Stimulated activated CD8-positive, alpha-beta memory T cell treated with anti-CD3 and anti-CD28 coated beads, Interleukin-15, amount 100 ng/mL, for 48 hours (primary cell): Measurements from ENCODE around the gene RASGRP2.
"Not testable (repeated sequence)": the region's sequence is repeated elsewhere in the genome, so short reads cannot be mapped to it uniquely, and the experiment has no call there.

ENCODE experiments used
- DNase-seq, 2 donors: peaks; one replicate each; pipeline ENCODE4 v3.0.0-alpha.2; 2020; ENCODE audit warnings: low read depth in 2 of 2

The RASGRP2 gene

DNA sequence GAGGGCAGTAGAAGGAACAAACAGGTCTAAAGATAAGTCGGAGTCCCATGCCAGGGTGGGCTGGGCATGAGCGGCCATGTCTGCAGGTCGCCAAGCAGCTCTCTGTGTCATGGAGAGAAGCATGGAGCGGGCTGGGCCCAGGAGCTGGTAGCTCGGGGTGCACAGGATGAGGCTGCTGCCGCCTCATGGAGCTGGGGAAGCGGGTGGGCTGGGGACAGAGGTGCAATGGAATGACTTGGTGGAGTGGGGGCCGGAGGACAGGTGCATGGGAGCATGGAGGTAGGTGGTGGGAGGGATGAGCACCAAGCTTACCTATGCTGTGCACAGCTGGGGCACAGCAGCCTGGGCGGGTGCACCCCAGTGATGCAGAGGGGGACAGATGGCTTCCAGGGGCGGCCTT lies 24.5 kb downstream of the RASGRP2 start:
- no peak for DNase-seq

DNA sequence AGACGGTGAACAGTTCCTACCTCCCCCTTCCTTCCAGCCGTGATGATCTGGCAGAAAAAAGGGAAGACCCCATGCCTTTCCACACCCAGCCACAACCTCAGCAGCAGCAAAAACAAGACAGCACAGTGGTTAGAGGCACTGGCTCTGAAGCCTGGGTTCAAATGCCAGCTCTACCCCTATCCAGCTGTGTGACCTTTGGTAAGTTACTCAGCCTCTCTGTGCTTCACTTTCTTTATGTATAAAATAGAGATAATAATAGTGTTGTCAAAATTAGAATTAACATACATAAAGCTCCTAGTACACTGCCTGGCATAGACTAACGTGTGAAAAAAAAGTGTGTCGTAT lies 25.2 kb downstream of the RASGRP2 start:
- no peak for DNase-seq

DNA sequence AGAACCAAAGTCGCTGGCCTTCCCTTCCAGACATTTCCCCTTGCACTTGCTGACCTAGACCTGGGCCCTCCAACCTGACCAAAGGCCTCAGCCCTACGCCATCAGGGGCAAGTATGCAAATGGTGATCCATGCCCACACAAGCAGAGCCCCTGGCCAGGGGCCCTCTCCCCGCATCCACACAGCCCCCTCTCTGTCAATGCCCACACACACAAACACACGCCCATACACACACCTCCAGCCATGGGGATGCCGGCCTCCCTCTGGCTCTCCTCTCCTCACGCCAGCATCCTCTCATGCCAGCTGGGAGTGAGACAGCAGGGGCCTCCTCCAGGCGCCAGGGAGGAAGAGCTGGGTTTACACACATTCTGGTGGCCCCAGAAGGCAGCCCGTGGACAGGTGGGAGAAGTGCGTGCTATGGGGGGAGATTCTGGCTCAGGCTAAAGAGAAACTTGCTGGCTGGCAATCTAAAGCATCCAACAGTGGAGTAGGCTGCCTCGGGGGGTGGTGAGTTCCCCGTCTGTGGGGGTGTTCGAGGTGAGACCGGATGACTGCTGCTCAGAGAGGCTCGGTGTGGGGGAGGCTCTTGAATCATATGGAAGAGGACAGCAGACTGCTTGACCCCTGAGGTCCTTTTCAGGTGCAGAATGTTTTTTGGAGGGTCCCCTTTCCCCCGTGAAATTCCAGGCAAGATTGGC lies 25.7 kb downstream of the RASGRP2 start:
- no peak for DNase-seq

DNA sequence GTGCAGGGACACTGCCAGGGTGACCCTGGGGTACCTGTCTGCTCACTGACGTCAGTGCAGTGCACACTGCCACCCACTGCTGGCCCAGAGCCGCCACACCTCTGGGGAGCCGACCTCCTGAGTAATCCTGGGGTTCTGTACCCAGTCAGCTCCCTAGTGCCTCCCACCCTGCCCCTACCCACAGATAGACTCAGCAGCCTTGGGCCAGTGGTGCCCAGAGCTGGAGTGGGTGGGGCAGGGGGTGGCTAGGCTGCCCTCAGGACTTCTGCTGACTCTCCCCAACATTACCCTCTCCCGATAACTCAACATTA lies 26.7 kb downstream of the RASGRP2 start:
- no peak for DNase-seq

DNA sequence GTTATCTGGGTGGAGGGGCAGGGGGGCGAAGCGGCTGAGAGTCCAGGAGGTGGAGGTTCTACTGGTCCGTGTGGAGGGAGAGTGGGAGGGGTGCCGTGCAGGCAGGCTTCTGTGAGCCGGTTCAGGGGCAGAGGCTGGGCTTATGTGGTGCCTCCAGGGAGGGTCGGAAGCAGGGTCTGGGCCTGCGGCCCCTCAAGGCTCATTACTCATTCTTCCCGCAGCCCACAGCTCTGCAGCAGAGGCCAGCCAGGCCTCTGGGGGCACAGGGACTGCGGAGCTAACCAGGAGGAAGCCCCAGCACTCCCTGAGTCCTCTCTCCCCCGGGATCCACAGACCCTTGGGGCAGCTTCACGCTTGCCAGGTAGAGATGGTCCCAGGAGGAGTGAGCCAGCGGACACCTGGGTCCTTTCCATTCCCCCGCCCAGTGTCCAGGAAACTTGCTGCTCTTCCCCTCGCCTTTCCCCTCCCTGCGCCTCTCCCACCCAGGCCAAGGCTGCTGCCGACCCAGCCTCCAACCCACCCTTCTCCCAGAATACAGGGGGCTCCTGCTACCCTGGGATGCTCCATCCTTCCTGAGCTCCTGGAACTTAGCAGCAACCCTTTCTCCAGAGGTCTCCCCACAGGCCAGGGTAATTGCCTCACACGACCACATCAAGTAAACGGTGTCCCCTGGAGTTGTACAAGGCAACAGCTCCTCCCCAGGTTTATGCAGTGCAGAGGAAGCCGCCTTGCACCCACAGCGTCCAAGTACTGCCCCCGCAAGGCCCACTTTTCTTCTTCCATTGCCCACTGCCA lies 27.3 kb downstream of the RASGRP2 start:
- no peak for DNase-seq

DNA sequence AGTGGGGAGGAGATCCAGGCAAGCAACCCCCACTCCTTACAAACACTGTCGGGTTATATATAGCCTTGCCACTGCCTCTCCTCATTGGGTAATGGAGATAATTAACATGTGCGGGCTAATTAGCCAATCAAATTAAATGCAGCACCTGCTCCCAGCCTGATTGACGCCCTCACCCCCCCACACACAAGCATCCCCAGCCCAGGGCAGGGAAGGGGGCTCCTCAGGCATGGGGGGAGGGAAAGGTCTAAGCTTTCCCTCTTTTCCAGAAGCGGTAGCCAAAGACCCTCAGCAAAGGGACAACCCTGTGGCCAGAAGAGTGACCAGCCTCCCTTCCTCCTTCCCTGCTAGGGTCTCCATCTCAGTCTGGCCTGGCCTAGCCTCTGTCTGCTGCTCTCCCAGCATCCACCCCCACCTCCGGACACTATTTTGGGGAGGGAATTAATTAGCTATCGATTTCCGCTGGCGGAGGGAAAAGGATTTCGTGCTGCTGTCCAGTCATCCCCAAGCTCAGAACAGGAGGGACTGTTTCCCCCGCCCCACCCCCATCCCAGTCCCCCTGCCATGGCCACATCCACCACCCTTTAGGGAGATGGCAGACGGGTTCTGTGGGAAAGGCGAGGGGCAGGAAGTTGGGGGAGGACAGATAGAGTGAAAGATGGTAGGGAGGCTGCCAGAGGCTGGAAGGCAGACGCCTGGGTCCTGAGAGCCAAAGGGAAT lies 28.0 kb downstream of the RASGRP2 start:
- DNase-seq, result no peak

DNA sequence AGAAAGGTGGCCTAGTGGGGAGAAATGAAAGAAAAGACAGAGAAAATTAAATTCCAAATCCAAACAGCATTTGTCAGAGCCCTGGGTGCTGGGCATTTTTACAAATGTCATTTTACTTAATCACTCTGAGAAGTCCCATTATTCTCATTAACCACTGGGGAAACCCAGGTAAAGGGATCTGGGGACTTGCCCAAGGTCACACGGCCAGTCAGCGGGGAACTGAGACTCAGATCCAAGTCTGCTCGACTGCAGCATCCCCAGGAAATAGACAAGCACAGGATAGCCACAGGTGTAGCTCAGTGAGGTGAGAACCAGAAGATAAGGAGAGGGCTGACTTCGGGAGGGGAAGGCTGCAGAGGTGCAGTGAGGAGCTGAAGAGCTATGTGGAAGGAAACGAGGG lies 28.8 kb downstream of the RASGRP2 start:
- DNase-seq, result no peak

DNA sequence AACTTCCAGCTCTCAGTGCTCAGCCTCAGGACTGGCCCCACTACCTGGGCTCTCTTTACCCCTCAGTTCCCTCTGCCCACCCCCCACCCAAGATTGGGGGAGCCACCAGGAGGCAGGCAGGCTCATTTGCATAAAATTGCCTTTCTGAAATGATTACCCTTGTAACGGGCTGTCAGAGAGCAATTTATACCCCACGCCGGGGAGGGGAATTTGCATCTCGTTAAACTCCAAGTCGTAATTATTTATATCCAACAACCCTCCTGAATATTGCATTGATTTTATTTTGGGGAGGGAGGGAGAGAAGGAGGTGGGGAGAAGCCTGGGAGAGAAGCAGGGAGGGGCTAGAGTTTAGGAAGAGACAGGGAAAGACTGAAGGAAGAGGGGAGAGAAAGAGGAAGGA lies 29.3 kb downstream of the RASGRP2 start:
- no peak for DNase-seq

DNA sequence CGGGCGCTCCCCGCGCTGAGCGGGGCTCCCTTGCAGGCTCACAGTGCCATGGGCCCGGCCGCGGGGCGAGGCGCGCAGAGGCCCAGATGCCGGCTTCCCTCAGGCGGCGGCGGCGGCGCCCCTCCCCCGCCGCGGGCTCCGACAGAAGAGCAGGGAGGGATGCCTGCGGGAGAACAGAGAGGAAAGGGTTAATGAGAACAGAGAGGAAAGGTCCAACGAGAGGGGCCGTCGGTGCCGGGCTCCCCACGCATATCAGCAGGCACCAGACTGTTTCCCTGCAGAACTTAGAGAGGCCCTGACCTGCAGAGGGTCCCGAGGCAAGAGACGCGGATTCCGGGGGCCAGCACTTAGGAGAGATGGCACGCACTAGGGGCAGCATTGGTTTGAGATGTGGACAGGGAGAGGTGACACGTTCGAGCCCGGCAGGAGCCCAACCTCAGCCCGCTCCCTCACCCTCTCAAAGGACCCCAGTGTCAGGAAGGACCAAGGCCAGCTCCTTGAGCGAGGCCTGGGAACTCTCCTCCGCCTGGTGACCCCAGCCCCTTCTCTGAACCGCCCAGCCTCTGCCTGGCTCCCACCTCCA lies 30.1 kb downstream of the RASGRP2 start:
- no peak for DNase-seq

DNA sequence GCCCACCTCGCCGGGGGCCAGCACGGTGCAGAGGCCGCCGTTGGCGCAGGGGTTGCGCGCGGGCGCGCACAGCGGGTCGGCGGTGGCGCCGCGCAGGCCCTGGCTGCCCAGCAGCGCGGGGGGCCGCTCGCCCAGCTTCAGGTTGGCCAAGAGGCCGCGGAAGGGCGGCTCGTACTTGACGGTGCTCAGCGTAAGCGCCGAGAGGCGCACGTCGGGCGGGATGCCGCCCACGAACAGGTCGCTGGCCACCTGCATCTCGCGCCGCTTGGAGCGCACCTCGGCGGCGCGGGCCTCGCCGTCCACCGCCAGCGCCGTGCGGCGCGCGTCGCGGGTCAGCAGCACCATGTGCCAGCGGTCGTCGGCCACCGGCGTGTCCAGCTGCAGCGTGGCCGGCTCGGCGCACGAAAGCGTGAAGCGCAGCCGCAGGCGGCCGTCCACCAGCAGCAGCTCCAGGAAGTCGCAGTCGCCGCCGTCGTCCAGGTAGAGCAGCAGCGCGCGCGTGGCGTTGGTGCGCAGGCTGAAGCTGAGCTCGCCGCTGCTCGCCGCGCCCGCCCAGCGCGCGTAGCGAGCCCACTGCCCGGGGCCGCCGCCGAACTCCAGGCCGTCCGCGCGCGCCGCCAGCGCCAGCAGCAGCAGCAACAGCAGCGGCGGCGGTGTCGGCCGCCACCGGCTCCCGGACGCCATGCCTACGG lies 30.8 kb downstream of the RASGRP2 start:
- no peak for DNase-seq

DNA sequence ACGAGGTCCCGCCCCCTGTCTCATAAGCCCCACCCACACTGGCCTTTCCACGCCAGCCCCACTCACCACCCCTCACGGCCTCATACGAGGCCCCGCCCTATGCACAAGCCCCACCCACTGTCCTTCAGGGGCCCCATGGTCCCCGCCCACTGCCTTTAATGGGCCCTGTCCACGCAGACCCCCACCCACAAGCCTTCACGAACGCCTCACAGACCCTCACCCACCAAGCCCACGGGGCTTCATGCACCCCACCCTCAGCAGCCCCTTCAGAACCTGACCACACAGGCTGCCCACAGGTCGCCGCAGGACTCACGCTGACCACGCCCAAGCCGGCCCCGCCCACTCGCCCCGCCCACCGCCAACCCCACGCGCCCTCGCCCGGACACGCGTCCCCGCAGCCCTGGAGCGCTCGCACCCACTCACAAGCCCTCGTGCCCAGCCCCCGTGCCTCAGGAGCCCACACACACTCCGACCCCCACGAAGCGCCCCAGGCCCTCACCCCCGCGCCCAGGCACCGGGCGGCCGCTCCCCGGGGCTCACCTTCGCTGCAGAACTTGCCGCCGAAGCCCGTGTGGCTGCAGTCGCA lies 31.4 kb downstream of the RASGRP2 start:
- DNase-seq, result no peak

DNA sequence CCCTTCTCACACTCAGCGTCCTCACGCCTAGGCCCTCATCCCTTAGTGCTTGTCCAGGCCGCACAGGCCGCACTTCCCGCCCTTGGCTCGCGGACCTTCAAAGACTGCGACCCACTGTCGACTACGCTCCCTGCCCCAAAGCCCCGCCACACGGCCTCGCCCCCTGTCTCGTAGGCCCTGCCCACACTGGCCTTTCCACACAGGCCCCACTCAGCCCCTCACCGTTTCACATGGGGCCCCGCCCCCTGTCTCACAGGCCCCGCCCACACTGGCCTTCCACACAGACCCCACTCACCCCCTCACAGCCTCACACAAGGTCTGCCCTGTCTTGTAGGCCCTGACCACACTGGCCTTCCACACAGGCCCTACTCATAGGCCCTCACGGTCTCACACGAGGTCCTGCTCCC lies 32.0 kb downstream of the RASGRP2 start:
- no peak for DNase-seq

DNA sequence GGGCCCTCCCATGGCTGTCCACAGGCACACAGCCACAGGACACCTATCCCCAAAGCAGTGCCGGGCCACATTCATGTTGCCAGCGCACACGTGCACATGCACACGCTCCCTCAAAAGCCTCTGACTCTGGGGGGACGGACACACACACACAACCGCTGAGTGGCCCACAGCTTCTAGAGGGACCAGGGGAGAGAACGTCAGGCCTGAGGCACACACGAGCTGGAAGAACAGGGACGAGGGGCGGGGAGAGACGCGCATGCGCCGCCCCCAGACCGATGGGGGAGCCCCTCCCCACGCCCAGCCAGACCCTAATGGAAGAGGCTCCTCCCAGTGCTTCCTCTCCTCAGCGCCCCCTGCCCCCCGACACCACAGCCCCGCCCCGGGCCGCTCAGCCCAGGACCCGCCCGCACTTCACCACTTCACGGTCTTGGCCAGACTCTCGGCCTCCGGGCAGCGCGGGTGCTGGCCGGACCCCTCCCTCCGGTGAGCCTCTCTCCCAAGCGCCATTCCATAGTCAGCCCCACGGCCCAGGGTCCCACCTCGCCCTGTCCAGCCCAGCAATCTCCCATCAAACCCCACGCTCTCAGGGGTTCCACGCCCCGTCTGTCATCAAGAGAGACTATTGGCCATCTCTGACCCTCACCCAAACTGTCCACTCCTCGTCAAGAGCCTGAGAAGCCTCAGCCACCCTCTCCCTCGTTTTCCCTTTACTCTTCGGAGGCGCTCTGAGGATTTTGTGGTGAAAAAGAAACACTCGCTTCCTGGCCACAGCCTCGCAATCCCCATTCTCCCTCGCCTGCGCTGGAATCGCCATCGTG lies 32.6 kb downstream of the RASGRP2 start:
- no peak for DNase-seq

DNA sequence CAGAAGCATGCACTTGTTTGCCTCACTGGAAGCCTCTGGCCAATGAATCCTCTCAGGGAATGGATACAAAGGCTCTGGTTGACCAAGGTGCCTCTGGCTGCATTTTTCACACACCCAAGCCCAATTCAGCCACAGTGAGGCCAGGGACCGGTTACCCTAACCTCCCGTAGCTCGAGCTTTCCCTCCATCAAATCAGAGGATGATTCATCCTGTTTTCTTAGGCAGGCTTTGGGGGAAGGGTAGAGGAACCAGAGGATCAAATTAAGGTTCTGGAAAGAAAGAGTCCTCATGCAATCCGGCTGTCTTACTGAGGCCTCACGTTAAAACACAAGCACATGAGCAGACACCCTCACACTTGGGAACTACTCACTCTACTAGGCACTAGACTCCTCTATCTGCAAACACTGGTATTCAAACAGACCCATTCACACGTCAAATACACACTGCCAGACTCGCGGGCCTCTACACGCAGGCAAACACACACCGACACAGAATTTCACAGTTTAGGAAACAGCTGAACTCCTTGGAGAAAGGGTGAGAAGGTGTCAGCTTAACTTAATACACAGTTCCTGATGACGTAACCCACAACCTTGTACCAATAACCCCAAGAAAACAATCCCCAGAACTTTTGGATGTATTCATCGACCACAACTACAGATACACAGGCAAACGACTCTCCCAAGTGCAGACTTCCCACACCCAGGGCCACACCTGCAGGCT lies 33.4 kb downstream of the RASGRP2 start:
- DNase-seq, result no peak

DNA sequence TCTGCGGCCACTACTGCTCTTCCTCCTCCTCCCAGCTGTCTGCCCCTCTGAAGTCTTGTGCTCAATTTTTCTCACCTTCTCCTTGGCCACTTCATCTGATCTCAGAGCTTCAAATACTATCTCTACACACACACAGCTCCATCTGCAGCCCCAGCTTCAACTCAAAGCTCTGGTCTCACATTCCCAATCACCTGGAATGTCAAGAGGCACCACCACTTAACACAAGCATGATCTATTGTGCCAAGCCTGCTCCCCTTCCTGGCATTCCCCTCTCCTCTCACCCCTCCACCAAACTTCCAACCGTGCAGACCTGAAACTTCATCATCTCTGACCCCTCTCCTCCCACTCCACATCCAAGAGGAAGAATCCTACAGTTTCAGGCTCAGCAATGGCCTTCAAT lies 38.4 kb downstream of the RASGRP2 start:
- DNase-seq, result no peak

DNA sequence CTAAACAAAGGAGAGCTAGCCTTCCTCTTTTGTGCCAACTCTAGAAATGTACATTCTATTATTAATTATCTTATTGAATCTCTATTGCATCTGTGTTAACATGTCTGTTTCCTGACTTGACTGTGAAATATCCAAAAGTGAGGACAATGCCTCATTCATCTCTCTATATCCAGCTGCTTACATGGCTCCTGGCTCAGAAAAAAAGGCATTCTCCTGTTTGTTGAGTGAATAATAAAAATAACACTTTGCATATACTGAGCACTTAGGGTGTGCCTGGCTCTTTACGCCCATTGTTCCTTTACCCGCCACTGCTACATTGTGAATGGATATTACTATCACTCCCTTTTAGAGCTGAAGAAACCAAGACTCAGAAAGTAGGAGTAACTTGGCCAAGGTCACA lies 40.9 kb downstream of the RASGRP2 start:
- DNase-seq, result no peak

DNA sequence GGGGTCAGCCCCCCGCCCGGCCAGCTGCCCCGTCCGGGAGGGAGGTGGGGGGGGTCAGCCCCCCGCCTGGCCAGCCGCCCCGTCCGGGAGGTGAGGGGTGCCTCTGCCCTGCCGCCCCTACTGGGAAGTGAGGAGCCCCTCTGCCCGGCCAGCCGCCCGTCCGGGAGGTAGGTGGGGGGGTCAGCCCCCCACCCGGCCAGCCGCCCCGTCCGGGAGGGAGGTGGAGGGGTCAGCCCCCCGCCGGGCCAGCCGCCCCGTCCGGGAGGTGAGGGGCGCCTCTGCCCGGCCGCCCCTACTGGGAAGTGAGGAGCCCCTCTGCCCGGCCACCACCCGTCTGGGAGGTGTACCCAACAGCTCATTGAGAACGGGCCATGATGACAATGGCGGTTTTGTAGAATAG lies 42.0 kb downstream of the RASGRP2 start:
- DNase-seq, result not testable (repeated sequence)

DNA sequence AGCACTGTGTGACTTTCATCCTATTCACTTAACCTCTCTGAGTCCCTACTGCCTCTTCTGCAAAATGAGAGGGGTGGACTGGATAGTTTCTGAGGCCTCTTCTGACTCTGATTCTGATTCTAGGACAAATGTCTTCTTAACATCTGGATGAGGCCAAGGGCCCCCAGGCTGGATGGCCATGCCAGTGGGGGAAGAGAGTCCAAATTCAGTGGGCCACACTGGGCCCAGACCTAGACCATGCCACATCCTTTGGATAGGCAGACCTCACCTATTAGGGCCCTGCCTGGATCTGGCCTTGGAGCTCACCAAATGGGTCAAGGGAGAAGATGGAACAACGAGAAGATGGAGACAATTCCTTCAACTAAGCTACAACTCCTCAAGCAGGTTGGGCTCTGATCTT lies 45.5 kb downstream of the RASGRP2 start:
- DNase-seq, result no peak

DNA sequence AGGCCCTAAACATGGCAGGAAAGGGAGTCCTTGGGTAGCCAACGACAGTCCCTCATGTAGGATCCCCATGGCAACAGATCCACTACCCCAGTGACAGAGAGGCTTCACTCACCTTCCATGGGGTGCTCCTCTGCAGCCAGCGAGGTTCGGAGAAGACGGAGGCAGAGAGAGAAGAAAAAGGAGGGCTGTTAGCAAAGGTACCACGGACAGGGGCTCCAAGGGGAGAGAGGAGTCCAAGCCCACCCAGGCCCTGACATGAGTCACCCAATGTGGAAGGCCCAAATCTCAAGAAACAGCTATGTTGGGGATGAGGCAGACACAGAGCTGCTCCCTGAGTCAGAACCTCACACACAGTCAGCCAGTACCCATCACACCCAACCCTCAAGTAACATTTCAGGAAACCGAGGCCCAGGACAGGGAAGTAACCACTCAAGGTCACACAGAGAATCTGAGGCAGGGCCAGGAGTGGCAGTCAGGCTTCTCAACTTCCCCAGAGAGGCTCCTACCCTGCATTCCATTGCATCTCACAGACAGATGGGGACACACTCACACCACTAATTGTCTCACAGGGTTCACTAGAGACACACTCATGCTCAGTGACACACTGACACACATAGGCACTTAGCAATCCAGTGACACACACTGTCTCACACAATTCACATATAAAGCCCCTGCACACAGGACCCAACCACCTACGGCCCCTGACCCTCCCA lies 46.1 kb downstream of the RASGRP2 start:
- no peak for DNase-seq

DNA sequence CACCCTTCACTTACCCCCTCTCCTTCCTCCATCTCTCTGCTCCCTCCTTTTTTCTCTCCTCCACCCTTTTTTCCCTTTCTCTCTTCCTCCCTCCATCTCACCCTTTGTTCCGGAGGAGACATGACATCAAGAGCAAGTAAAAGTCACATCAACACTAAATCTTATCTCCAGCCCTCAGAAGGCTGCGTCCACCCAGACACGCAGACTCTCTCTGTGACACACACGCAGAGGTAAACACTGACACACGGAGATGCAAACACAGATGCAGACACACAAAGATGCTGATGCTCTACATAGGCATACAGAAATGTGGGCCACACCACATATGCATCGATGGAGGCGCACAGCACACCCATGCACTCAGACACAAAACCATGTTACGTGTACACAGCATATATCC lies 47.9 kb downstream of the RASGRP2 start:
- DNase-seq, result no peak
